CD14-positive monocyte (primary cell): ENCODE data around the gene EIPR1. TPM values are rescaled to one million over a fixed set of nuclear protein-coding genes. Genes with fewer than 3 reads are reported as not detected.

ENCODE experiments used
- DNase-seq, 3 donors: peaks; one replicate each; pipeline ENCODE4 v3.0.0-alpha.2; 2011 to 2022
- H2AFZ ChIP-seq: 2 replicates; pipeline ENCODE4 v1.6.0; 2012; ENCODE audit warnings: mild to moderate bottlenecking, low read depth, low read length, inconsistent platforms; ENCODE audit not compliant: insufficient read depth, poor library complexity, severe bottlenecking
- H3K27ac ChIP-seq, 2 donors: 1 replicate in 1 of 2; 2 replicates in 1 of 2; pipeline ENCODE4 v1.5.1; 2012 to 2013; ENCODE audit warnings: low read length in 2 of 2, control low read depth in 1 of 2, inconsistent platforms in 1 of 2, low read depth in 1 of 2, mild to moderate bottlenecking in 1 of 2
- H3K27me3 ChIP-seq, 2 donors: one replicate each; pipeline versions ENCODE4 v1.6.0 to v1.6.1; 2011 to 2013; ENCODE audit warnings: low read length in 2 of 2; ENCODE audit not compliant: control insufficient read depth in 2 of 2, insufficient read depth in 2 of 2
- H3K36me3 ChIP-seq, 2 donors: replicated peaks in 1 of 2; 1 replicate in 1 of 2; 2 replicates in 1 of 2; pipeline versions ENCODE4 v1.5.1 to v1.6.1; 2012 to 2013; ENCODE audit warnings: low read length in 2 of 2, control low read depth in 1 of 2, inconsistent platforms in 1 of 2, mild to moderate bottlenecking in 1 of 2; ENCODE audit not compliant: insufficient read depth in 2 of 2, control insufficient read depth in 1 of 2
- H3K4me1 ChIP-seq, 2 donors: 1 replicate in 1 of 2; 2 replicates in 1 of 2; pipeline versions ENCODE4 v1.5.1 to v1.6.1; 2012 to 2013; ENCODE audit warnings: low read length in 2 of 2, control low read depth in 1 of 2, inconsistent platforms in 1 of 2, mild to moderate bottlenecking in 1 of 2, moderate library complexity in 1 of 2; ENCODE audit not compliant: insufficient read depth in 2 of 2, control insufficient read depth in 1 of 2
- H3K4me2 ChIP-seq: replicated peaks from 2 replicates; pipeline ENCODE3; 2012; ENCODE audit warnings: low read length, moderate library complexity, mild to moderate bottlenecking; ENCODE audit not compliant: poor library complexity, severe bottlenecking; ENCODE audit errors: extremely low read depth
- H3K4me3 ChIP-seq, 3 experiments: fragments of 200-600 bp in 1 of 3; sonication (generic) in 1 of 3; replicated peaks in 1 of 3; 1 replicate in 2 of 3; 2 replicates in 1 of 3; pipeline ENCODE4 v1.5.1; 2011 to 2013; ENCODE audit warnings: low read length in 3 of 3, mild to moderate bottlenecking in 3 of 3, control low read depth in 2 of 3, low read depth in 2 of 3, inconsistent platforms in 1 of 3, moderate library complexity in 1 of 3
- H3K79me2 ChIP-seq: 2 replicates; pipeline ENCODE4 v1.6.0; 2012; ENCODE audit warnings: mild to moderate bottlenecking, control low read depth, inconsistent platforms, low read length, moderate library complexity; ENCODE audit not compliant: insufficient read depth
- H3K9ac ChIP-seq: 2 replicates; pipeline ENCODE4 v1.6.0; 2017; ENCODE audit warnings: low read length, mild to moderate bottlenecking; ENCODE audit not compliant: insufficient read depth, poor library complexity, severe bottlenecking
- H3K9me3 ChIP-seq, 2 donors: replicated peaks in 1 of 2; 1 replicate in 1 of 2; 2 replicates in 1 of 2; pipeline versions ENCODE4 v1.5.1 to v1.6.1; 2012 to 2013; ENCODE audit warnings: low read length in 2 of 2, control low read depth in 1 of 2; ENCODE audit not compliant: control insufficient read depth in 1 of 2, insufficient read depth in 1 of 2
- H4K20me1 ChIP-seq: 2 replicates; pipeline ENCODE4 v1.6.0; 2012; ENCODE audit warnings: mild to moderate bottlenecking, low read length, control low read depth, moderate library complexity; ENCODE audit not compliant: insufficient read depth
- H3K27ac Mint-ChIP-seq, 7 donors: one replicate each; pipeline ENCODE4 v1.8.0; 2020; ENCODE audit warnings: mild to moderate bottlenecking in 7 of 7, mixed read lengths in 7 of 7, moderate library complexity in 6 of 7, inconsistent platforms in 2 of 7
- H3K27me3 Mint-ChIP-seq, 3 donors: one replicate each; pipeline ENCODE4 v1.8.0; 2021 to 2022; ENCODE audit warnings: low read depth in 3 of 3, mild to moderate bottlenecking in 3 of 3, mixed read lengths in 3 of 3, moderate library complexity in 3 of 3, inconsistent platforms in 1 of 3
- H3K36me3 Mint-ChIP-seq, 2 donors: one replicate each; pipeline ENCODE4 v1.8.0; 2020; ENCODE audit warnings: mixed read lengths in 2 of 2, inconsistent platforms in 1 of 2, mild to moderate bottlenecking in 1 of 2
- H3K4me1 Mint-ChIP-seq: one replicate; pipeline ENCODE4 v1.8.0; 2020; ENCODE audit warnings: mild to moderate bottlenecking, mixed read lengths
- H3K4me3 Mint-ChIP-seq, 2 donors: one replicate each; pipeline ENCODE4 v1.8.0; 2020; ENCODE audit warnings: mild to moderate bottlenecking in 2 of 2, mixed read lengths in 2 of 2, moderate library complexity in 1 of 2
- H3K9me3 Mint-ChIP-seq, 7 donors: one replicate each; pipeline ENCODE4 v1.8.0; 2020 to 2022; ENCODE audit warnings: mixed read lengths in 7 of 7, mild to moderate bottlenecking in 6 of 7, moderate library complexity in 6 of 7, inconsistent platforms in 2 of 7
- WGBS: methylation state at CpG from one replicate; pipeline ENCODE4 v1.1.5; 2013; ENCODE audit warnings: missing lambda C conversion rate; ENCODE audit not compliant: insufficient coverage; 5-methylcytosine and 5-hydroxymethylcytosine counted together
- intact Hi-C, 2 donors: fragments of 100-400 bp; cut with micrococcal nuclease; formaldehyde crosslinking; loops; one replicate each; pipeline versions ENCODE4 v1.15.0 to v1.15.1; 2023
- polyA plus RNA-seq, 3 donors: library from polyadenylated mRNA; depleted of rRNA in 1 of 3; unstranded in 2 of 3; stranded (reverse) in 1 of 3; fragments of 300-500 nt in 2 of 3; fragments of >200 nt in 1 of 3; fragmentation: Illumina TruSeq in 2 of 3; gene quantifications; 1 replicate in 2 of 3; 2 replicates in 1 of 3; pipeline ENCODE4 v1.2.3, GENCODE V29; 2012 to 2021
- TF ChIP-seq, protein P1 (sequence below): fragments of 200-600 bp; IDR thresholded peaks from one replicate; pipeline ENCODE4 v1.8.0; 2022; ENCODE audit warnings: antibody characterized with exemption, mild to moderate bottlenecking

The EIPR1 gene
- polyA plus RNA-seq, 3 donors, result 19.0 to 22.4 (median 20.8) TPM

DNA sequence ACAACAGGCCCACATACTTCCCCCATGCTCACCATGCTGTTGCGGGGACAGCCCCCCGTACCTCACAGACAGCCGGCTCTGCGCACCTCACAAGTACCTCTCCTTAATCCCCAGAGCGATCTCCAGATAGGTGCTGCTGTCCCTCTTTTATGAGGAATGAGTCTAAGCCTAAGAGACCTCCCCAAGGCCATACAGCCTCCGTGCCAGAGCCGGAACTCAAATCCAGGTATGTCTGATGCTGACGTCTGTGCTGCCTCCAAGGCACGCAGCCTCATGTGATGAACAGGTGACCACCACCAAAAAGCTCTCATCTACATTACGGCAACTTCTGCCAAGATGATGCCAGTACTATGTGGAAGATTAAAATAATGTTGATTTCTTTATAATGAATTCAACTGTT is 85.2 kb downstream of the EIPR1 start:
- TF ChIP-seq, protein P1, sequence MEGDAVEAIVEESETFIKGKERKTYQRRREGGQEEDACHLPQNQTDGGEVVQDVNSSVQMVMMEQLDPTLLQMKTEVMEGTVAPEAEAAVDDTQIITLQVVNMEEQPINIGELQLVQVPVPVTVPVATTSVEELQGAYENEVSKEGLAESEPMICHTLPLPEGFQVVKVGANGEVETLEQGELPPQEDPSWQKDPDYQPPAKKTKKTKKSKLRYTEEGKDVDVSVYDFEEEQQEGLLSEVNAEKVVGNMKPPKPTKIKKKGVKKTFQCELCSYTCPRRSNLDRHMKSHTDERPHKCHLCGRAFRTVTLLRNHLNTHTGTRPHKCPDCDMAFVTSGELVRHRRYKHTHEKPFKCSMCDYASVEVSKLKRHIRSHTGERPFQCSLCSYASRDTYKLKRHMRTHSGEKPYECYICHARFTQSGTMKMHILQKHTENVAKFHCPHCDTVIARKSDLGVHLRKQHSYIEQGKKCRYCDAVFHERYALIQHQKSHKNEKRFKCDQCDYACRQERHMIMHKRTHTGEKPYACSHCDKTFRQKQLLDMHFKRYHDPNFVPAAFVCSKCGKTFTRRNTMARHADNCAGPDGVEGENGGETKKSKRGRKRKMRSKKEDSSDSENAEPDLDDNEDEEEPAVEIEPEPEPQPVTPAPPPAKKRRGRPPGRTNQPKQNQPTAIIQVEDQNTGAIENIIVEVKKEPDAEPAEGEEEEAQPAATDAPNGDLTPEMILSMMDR, result no peak
- peaks cover 5 to 19% of the 10 kb centered on the region in 2 donors for H3K9me3 ChIP-seq
- Mint-ChIP-seq H3K9me3 (peaks cover 8 to 25% (median 10%) of the 10 kb centered on the region in 7 donors), H3K4me1 (no peaks in the 10 kb centered on the region), H3K4me3 (no peak overlapping the region), H3K27me3 (no peaks in the 10 kb centered on the region), H3K27ac (no peak overlapping the region), H3K36me3 (peaks cover 9 to 16% of the 10 kb centered on the region in 2 donors)
- H3K27ac ChIP-seq, result no peak overlapping the region
- WGBS, result 100% methylated on average over 7 of the region's 10 CpGs
- no peak overlapping the region for H3K9ac ChIP-seq
- peaks cover 0 to 5% of the 10 kb centered on the region in 2 donors for H3K36me3 ChIP-seq
- no peaks in the 10 kb centered on the region for H4K20me1 ChIP-seq
- H3K79me2 ChIP-seq, result peaks cover 3% of the 10 kb centered on the region
- no peak for DNase-seq
- H3K27me3 ChIP-seq, result no peaks in the 10 kb centered on the region
- no peak overlapping the region for H2AFZ ChIP-seq
- no peak overlapping the region for H3K4me2 ChIP-seq
- intact Hi-C loops, result no loop called here
- H3K4me1 ChIP-seq, result no peaks in the 10 kb centered on the region
- no peak overlapping the region for H3K4me3 ChIP-seq

DNA sequence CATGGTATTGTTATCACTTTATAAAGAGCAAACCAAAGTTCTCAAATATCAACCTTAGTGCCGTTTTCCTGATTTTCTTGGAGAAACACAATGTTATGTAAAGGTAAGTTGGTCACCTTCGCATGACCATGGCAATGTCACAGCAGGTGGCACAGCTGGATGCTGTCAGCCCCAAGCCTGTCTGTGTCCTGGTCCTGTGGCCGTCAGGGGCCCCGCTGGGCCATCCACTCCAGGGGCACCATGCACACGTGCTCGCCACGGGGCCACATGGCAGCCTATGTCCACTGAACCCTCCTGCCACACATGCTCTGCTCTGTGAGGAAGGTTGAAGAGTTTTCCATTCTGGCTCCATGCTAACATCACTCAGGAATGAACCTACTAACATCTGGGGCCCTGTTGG is 85.9 kb downstream of the EIPR1 start:
- H3K9me3 Mint-ChIP-seq, result peaks cover 8 to 29% (median 11%) of the 10 kb centered on the region in 7 donors
- H3K9me3 ChIP-seq, result peaks cover 5 to 19% of the 10 kb centered on the region in 2 donors
- no peak overlapping the region for H3K27ac ChIP-seq
- no peak overlapping the region for H3K4me3 ChIP-seq
- H3K36me3 ChIP-seq, result peaks cover 0 to 5% of the 10 kb centered on the region in 2 donors
- H3K4me1 Mint-ChIP-seq, result no peaks in the 10 kb centered on the region
- peaks cover 9 to 16% of the 10 kb centered on the region in 2 donors for H3K36me3 Mint-ChIP-seq
- no peaks in the 10 kb centered on the region for H3K27me3 ChIP-seq
- intact Hi-C loops, result no loop called here
- no peaks in the 10 kb centered on the region for H3K4me1 ChIP-seq
- TF ChIP-seq, protein P1, result no peak
- 100% methylated on average over 5 of the region's 7 CpGs for WGBS
- no peaks in the 10 kb centered on the region for H4K20me1 ChIP-seq
- no peak overlapping the region for H3K4me3 Mint-ChIP-seq
- no peaks in the 10 kb centered on the region for H3K27me3 Mint-ChIP-seq
- peaks cover 3% of the 10 kb centered on the region for H3K79me2 ChIP-seq
- H3K27ac Mint-ChIP-seq, result no peak overlapping the region
- no peak overlapping the region for H3K9ac ChIP-seq
- H2AFZ ChIP-seq, result no peak overlapping the region
- no peak overlapping the region for H3K4me2 ChIP-seq
- no peak for DNase-seq
